COLO668 (cell line): ENCODE results near the gene TAGLN.
A peak's percentile ranks its signal among the peaks of the same experiment; 100 is the strongest.

Source experiments
- DNase-seq: peaks from one replicate; lab custom pipeline; 2025; ENCODE audit not compliant: unreplicated experiment; lab: John Stamatoyannopoulos, UW

Gene TAGLN

GRCh38 chr11:117230286-117230961 lies 31.3 kb downstream of the TAGLN start:
- no peak for DNase-seq

GRCh38 chr11:117230999-117231841 lies 32.0 kb downstream of the TAGLN start:
- DNase-seq = no peak

GRCh38 chr11:117231842-117232091 lies 32.6 kb downstream of the TAGLN start, which contains the start of gene PCSK7:
Gene PCSK7 (minus strand): TSS chr11:117232073. CDS start chr11:117229844, 2,229 bp downstream.
- no peak for DNase-seq

GRCh38 chr11:117232092-117232878 lies 33.1 kb downstream of the TAGLN start, which contains the start of gene RNF214:
Gene RNF214 (plus strand): TSS chr11:117232671. CDS start chr11:117234273, 1,602 bp downstream.
- DNase-seq = peak; percentile 91

- DNase-seq = peak; percentile 15
Measured at GRCh38 chr11:117232911-117233409, 33.8 kb downstream of the TAGLN start.

- no peak for DNase-seq
Measured at GRCh38 chr11:117238221-117238620, 39.1 kb downstream of the TAGLN start.

- no peak for DNase-seq
Measured at GRCh38 chr11:117239295-117239694, 40.1 kb downstream of the TAGLN start.

- DNase-seq = no peak
Measured at GRCh38 chr11:117248341-117248740, 49.2 kb downstream of the TAGLN start.

GRCh38 chr11:117249571-117249970 lies 50.4 kb downstream of the TAGLN start:
- DNase-seq = no peak

GRCh38 chr11:117251506-117251905 lies 52.3 kb downstream of the TAGLN start:
- DNase-seq = no peak

- no peak for DNase-seq
Measured at GRCh38 chr11:117255966-117256365, 56.8 kb downstream of the TAGLN start.

GRCh38 chr11:117256573-117256972 lies 57.4 kb downstream of the TAGLN start:
- no peak for DNase-seq
